ENCODE measurements around the gene PRICKLE4.
"Not testable (repeated sequence)": the region's sequence is repeated elsewhere in the genome, so short reads cannot be mapped to it uniquely, and the experiment has no call there.

- TF ChIP-seq CTCF (IDR thresholded peaks at IDR 0.05; ENCODE audit: poor library complexity, severe bottlenecking); EZH2 (IDR thresholded peaks at IDR 0.05; ENCODE audit: borderline replicate concordance, insufficient read depth, low read length, poor library complexity, severe bottlenecking); RAD21 (conservative IDR thresholded peaks at IDR 0.05); SMC3 (conservative IDR thresholded peaks at IDR 0.05; ENCODE audit: poor library complexity); TAF1 (IDR thresholded peaks at IDR 0.05; ENCODE audit: low read depth): not testable (repeated sequence)
Measured at GRCh38 chr6:41766043-41766664, 14.4 kb upstream of the PRICKLE4 start.
